Measurements from ENCODE around the gene DLK1.

DLK1 gene

GRCh38 chr14:100736269-100737180 lies 9.8 kb downstream of the DLK1 start:
- no peak for DNase-seq

DNA sequence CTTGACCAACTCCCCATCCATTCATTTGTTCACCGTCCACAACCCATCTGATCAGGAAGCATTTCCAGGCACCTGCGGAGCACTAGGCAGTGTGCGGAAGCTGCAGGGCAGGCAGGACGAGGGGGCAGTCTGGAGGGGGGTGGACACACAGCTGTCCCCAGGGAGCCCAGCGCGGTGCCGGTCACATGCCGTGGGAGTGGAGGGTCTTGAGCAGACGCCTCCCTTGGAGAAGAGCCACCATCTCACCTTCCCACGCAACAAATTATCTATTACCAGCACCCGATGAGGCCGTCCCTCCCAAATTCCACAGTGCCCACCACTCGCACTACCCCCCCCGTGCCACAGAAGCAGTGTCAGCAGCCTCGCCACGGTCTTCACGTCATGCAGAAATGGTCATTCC lies 10.8 kb downstream of the DLK1 start:
- DNase-seq, result no peak

DNA sequence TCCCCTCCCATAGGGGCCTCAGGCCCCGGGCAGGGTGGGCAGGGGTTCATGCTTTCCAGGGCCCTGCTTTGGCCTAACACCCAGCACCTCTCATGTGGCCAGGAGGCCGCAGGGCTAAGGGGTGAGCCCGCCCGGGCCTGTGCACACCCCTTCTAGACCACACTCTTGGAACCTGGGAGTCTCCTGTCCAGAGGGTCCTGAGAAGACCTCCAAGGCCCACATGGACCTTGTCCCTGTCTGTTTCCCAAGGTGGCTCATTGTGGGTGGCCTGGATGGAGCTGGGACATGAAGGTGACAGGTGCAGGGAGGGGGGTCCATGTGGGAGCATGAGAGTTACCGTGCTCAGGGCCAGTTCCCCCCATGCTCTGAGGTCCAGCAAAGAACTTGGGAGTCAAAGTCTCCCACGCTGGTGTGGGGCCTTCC lies 11.6 kb downstream of the DLK1 start:
- DNase-seq, result no peak

GRCh38 chr14:100738704-100739131 lies 12.0 kb downstream of the DLK1 start:
- no peak for DNase-seq

DNA sequence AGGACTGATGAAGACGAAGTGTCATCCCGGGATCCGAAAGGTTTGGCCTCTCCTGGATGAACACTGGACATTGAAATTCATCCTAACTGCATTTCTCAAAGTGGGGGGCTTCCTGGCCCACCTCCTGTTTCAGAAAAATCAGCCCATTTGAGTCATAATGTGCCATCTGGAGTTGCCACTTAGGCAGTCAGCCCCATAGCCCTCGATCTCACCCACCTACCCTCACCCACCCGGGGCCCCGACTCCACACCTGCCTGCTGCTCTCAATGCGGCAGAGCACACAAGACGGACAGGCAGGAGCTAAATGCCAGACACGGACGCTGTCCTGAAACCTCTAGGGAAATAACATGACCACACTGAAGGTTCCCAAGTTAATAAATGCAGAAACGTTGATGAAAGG lies 12.6 kb downstream of the DLK1 start:
- no peak for DNase-seq

DNA sequence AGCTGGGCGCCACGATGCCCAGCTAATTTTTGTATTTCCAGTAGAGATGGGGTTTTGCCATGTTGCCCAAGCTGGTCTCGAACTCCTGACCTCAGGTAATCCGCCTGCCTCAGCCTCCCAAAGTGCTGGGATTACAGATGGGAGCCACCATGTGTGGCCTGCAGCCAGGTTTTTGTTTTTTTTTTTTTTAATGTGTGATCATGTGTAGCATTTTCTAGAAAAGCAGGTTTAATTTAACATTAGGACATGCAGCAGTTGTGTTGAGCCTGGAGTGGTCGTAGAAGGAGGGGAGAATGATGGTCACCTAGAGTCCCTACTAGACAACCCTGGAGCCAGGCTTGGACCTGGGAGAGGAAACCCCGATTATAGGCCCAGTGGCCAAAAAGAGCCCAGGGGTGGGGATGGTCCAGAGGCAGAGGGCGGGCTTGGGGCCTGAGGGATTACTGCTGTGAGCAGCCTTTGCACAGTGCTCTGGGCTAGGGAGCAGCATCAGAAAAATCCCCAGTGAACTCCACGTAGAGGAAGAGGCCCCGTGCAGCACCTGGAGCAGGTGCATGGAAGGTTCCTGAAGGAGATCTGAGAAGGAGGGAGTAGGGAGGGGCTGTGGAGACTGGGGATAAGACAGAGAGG lies 13.6 kb downstream of the DLK1 start:
- no peak for DNase-seq

DNA sequence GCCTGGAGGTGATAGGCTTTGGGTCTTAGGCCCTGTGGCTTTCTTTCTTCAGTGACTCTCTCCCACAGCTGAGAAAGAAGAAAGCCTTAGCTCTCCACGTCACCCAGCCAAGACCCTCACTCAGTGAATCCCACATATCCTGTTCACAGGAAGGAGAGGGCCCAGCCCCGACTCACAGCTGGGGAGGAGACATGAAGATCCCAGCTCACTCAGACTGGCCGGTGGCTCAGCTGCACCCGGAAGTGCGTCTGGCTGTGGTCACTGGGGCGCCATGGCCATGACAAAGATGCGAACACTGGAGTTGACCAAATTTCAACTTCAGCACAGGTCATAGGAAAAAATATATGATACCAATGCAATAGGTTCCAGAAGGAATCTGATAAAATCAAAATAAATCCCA lies 14.2 kb downstream of the DLK1 start:
- DNase-seq, result no peak

DNA sequence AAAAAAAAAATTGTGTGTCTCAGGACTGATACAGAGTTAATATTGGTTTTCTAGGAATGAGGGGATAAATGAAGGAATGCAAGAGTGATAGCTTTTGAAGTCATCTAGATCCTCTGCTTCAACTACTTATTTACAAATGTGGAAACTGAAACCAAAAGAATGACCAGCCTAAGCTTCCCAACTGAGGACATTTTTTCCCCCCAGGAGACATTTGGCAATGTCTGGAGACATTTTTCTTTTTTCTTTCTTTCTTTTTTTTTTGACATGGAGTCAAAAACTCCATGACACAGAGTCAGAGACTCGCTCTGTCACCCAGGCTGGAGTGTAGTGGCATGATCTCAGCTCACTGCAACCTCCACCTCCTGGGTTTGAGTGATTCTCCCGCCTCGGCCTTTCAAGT lies 15.3 kb downstream of the DLK1 start:
- DNase-seq, result no peak

DNA sequence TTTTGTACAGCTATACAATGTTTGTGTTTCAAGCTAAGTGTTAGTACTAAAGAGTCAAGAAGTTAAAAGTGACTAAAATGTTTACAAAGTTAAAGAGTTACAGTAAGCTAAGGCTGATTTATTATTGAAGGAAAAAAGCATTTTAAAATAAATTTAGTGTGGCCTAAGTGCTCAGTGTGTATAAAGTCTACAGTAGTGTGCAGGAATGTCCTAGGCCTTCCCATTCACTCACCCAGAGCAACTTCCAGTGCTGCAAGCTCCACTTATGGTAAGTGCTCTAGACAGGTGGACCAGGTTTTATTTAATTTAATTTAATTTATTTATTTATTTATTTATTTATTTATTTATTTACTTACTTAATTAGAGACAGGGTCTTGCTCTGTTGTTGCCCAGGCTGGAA lies 19.6 kb downstream of the DLK1 start:
- DNase-seq, result no peak

DNA sequence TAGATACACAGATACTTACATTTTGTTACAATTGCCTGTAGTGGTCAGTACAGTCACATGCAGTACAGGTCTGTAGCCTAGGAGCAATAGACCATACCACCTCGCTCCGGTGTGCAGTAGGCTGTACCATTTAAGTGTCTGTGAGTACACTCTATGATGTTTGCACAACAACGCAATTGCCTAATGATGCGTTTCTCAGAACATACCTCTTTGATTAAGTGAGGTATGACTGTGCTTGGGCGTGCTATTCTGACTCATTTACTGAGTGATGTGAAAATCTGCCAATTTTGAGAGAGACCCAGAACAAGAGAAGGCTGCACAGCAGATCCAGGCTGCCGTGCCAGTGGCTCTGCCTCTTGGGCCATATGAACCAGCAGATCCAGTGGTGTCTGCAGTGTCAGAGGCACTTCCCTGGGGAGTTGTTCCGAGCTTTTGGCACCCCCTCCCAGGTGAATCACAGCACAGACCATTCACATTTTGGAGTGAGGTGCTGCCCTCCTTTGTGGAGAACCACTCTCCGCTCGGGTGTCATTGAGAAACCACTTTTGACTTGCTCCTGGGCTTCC lies 20.4 kb downstream of the DLK1 start:
- peak; percentile 64 for DNase-seq

- no peak for DNase-seq
These were observed 21.0 kb downstream of the DLK1 start for GRCh38 chr14:100747736-100748135.

- no peak for DNase-seq
These were observed 21.7 kb downstream of the DLK1 start for GRCh38 chr14:100748403-100748802.

GRCh38 chr14:100748944-100749343 lies 22.3 kb downstream of the DLK1 start:
- DNase-seq, result no peak

- DNase-seq, result no peak
These were observed 23.4 kb downstream of the DLK1 start for GRCh38 chr14:100749967-100750597.

GRCh38 chr14:100750762-100751699 lies 24.3 kb downstream of the DLK1 start:
- no peak for DNase-seq

DNA sequence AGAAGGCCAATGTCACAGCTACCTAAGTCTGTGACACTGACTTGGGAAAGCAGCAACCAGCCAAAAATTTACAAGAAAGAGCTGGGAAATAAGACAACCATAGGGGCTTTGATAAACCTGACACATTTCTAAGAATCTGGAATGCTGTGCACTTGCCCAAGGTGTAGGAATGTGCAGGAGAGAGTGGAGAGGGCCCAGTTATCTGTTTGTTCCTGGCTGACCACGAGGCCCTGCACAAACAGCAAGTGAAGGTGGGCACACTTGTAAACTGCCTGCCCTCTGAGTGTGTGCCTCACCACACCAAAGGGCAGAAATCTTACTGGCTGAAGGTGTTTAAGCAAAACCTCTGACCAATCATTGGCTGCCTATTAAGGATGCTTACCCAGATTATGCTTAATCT lies 27.3 kb downstream of the DLK1 start:
- no peak for DNase-seq

GRCh38 chr14:100755649-100756048 lies 29.0 kb downstream of the DLK1 start:
- DNase-seq, result no peak

DNA sequence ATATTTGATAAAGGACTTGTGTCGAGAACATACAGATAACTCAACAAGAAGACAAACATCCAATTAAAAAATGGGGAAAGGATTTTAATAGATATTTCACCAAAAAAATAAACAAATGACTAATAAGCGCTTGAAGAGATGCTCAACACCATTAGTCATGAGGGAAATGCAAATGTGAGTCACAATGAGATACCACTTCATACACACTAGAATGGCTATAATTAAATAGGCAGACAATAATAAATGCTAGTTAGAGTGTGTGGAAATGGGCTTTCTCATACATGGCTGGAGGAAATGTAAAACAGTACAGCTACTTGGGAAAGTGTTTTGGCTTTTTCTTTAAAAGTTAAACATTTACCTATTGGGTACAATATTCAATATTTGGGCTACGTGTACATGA lies 34.8 kb downstream of the DLK1 start:
- peak; percentile 28 for DNase-seq

- no peak for DNase-seq
These were observed 35.4 kb downstream of the DLK1 start for GRCh38 chr14:100762089-100762515.

DNA sequence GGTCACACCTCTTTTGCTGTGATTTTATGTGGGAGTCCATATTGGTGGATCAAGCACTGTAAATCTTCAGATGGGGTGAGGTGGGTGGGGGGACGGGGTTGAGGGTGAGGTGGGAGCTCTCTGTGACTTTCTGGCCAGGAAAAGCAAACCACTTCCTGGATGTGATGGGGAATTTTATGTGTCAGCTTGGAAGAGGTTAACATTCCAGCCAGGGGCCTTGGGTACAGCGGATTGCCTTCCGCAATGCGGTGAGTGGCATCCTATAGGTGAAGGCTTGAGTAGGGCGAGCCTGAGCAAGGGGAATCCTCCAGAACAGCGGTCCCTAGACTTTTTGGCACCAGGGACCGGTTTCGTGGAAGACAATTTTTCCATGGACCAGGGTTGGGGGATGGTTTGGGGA lies 36.2 kb downstream of the DLK1 start:
- no peak for DNase-seq

DNA sequence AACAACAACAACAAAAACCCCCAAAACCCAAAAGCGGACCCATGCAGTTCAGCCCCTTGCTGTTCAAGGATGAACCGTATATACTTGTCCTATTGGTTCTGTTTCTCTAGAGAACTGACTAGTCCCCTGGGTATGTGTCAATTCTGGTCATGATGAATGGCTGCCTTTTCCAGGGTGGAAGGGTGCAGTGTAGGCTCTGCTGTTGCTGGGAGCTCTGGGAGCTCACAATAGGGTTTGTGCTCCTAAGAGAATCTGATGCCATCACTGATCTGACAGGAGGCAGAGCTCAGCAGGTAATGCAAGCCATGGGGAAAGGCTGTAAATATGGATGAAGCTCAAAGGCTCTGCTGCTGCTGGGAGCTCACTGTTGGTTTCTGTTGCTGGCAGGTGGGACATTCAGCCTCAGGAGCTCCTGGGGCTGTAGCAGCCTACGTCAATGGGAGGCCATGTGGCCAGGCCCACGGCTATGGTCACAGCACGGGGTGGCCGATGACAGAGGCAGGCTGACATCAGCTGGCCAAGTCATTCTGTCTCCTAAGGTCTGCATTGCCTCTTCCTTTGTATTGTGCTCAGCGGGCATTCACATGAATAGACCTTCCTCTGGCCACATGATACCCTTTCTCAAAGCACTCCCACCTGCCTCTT lies 37.9 kb downstream of the DLK1 start:
- DNase-seq, result no peak

- DNase-seq, result no peak
These were observed 38.6 kb downstream of the DLK1 start for GRCh38 chr14:100765296-100765695.
